HG03045 (cell line): Measurements from ENCODE around the gene HTR2B.
"Not testable (repeated sequence)": the region's sequence is repeated elsewhere in the genome, so short reads cannot be mapped to it uniquely, and the experiment has no call there.

Source experiments
- ATAC-seq: cut with Tn5 transposase; IDR thresholded peaks from one replicate; pipeline ENCODE4 v1.9.1; 2021; ENCODE audit warnings: mild to moderate bottlenecking, moderate library complexity; ENCODE audit not compliant: unreplicated experiment

Gene HTR2B

DNA sequence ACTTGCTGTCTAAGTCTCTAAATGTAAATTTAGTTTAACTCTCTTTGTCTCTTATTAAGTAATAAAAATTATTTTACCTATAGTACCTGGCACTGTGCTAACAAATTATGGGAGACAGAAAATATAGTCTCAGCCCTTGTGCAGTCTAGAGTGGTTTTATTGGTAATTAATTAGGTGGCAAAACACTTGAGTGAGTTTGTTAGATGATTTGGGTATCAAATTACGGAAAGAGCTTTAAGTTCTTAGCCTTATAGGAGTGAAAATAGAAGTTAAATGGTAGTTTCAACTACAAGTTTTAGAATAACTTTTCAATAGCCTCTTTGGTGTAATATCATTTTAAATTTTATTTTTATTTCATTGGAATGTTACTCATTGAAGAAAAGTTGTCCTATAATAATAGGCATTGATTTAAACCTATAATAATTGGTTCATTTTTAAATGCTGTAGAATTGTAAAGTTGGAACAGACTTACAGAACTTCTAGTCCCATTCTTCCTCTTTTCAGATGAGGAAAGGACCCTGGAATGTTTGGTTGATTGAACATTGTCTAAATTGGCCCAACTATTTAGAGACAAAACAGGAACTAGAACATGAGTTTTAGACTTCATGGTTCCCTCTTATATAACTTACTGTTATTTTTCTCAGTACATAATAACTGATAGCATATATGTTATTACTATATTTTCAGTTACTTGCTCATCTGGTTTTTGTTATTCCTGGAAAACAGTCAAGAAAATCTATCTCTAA lies 10.2 kb upstream of the HTR2B start:
- ATAC-seq, result no peak

DNA sequence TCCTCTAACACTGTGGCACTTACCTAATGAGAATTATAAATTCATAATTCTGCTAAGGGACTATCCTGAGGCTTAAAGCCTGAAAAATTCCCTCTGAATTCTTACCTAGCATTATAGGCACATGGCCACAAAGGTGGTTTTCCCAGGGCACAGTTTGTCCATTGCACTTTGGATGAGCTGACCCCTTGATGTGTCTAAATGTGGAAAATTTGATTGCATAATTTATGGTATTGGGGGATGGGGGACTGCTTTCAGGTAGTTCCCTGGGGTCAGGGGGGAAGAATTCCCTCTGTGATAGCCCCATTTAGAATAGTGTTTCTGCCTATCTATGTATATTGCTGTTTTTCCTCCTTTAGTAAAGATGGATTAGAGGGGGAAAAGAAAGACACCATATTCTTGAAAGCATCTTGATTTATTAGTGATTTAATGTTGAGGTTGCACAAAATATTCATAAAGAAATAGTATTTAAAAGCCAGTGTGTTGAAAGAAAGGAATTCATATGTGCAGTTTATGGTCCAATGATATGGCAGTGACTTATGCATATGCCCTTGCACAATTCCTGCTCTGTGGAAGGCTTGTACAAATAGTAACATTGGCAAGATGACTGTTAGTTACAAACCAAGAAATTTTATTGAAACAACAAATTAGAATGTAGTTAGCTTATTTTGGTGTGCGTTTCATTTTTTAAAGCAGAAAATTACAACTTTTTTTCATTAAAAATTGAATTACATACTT lies 8.7 kb upstream of the HTR2B start:
- ATAC-seq, result no peak

DNA sequence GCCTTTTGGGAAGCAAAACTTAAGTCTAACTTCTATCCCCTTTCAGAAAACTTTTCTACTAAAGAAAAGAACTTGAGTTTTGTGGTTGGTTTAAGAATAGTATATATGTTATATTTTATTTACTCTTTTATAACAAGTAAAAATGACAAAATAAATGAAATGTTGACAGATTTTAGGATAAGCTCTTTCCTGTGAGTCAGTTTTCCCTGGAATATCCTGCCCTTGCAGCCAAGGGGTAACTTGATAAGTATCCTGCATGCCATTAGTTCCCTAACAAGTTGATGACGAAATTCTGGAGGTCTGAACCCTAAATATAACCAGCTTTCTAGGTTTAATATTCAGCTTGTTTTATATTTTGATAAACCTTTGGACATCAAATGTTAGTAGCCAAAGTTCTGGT lies 7.3 kb upstream of the HTR2B start:
- ATAC-seq, result no peak

DNA sequence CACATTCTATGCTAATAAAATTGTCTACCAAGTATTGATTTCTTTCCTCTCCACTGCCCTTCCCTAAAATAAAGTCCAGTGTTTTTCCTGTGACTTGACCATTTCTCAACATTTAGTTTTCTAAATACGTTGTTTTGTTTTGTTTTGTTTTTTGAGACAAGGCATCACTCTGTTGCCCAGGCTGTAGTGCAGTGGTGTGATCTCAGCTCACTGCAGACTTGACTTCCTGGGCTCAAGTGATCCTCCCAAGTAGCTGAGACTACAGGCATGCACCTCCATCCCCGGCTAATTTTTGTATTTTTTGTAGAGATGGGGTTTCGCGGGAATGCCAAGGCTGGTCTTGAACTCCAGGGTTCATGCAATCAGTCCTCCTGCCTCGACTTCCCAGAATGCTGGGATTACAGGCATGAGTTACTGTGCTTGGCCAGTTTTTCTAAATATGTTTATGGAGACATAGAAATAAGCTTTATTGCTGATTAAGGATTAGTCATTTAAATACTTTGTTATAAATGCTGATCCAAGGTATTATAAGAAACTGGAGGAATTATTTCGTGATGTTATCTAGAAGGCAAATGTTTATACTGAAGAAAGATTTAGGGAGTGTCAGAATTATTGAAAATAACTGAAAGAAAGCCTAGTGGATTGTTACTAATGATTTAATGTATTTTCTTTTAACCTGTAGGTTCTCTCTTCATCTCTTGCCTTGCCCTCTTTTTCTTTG lies 5.7 kb upstream of the HTR2B start:
- no peak for ATAC-seq

DNA sequence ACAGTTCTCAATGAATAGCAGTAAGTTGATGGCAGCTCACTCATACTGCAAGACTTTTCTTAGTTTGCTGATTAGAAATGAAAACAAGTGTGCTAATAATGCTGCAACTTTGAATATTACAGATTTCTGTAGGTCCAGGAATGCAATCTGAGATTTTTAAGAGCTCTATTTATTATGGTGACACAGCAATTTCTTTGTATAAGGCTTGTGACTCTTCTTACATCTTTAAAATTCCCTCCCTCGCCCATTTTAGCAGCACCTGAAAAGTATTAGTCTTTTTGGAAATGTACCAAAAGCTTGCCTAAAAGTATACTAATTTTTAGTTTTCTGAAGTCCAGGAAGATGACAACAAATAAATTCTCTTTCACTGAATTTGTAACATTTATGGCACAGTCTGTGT lies 4.4 kb upstream of the HTR2B start:
- no peak for ATAC-seq

DNA sequence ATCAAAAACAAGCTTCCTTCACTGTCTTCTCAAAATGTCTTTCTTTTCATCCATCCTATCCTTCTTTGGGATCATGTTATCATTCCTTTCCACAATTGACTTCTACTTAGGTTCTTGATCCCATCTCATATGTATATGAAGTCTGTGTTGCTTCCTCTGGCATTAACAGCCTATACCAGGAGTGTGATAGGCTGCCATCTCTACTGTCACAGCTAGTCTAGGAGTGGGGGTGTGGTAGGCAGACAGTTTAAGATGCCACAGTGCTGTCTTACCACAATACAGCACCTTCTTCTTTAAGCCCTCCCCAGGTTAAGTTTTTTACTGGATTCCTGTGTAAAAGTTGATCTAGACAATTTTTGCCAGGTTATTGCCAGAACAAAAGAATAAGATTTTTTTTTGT lies 3.7 kb upstream of the HTR2B start:
- ATAC-seq, result no peak

DNA sequence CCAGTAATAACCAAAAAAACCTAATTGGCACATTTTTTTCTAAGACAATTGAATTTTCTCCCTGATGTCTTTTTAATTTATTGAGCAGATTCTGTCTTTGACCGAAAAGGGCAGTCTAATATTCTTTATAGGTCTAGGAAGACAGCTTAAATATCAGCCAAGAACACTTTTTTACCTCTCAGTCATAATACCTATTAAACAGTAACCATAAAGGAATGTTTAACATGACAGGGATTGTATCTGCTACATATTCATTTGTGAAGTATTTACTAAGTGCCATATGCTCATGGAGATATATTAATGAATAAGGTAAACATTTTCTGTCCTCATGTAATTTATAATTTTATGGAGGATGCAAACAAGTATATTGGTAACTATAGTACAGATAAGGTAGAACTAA lies 3.1 kb upstream of the HTR2B start:
- no peak for ATAC-seq

DNA sequence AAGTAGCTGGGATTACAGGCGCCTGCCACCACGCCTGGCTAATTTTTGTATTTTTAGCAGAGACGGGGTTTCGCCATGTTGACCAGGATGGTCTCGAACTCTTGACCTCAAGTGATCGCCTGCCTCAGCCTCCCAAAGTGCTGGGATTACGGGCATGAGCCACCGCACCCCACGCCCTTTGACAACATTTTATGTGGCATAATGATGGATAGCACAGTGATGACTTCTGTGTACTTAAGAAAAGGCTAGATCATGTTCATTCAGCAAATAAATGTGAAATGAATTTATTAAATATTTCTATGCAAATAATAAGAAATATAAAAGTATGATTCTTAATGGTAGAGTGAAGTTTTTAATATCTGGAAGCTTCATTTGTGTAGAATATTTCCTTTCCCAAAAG lies 2.6 kb upstream of the HTR2B start:
- no peak for ATAC-seq

DNA sequence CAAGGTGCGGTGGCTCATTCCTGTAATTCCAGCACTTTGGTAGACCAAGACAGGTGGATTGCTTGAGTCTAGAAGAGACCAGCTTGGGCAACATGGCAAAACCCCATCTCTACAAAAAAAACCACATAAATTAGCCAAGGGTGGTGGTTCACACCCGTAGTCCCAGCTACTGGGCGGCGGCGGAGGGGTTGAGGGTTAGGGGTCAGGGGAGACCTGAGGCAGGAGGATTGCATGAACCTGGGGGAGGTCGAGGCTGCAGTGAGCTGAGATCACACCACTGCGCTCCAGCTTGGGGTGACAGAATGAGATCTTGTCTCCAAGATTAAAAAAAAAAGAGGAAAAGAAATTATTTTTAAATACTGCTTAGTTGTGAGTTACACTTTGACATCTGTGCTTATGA lies 1.3 kb upstream of the HTR2B start:
- ATAC-seq, result no peak

DNA sequence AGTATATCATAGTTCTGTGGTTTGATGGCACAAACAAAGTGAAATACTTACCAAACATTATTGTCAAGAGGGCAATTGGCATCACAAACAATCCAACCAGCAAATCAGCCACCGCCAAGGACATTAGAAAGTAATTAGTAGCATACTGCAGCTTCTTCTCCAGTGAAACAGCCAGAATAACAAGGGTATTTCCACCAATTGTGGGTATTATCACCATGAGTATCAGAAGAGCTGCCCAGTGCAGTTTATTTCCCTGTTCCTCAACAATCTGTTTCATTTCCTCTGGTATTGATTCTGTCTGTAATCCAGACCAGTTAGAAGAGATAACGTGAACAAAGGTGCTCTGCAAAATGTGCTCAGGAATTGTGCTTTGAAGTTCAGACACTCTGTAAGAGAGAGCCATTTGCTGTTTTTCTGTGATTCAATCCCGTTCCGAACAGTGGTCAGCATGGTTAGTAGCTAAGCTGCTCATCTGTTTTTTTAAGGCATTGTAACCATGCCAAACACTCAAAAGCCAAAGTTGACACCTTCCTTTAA lies 1.4 kb downstream of the HTR2B start:
- no peak for ATAC-seq

DNA sequence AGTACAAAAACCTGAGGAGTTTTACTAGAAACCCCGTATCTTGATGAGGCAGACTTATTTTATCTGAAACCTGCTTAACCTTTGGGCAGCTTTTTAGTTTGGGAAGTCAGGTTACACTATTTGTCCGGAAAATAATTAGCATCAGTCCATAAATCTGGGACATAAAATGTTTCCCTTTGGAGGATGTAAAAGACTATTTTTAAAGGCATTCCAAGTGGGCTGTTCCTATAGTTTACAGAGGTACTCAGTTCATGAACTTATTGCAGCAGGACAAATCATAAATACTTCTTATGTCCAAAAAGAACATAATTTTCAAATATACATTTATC lies 6.3 kb downstream of the HTR2B start:
- no peak for ATAC-seq

DNA sequence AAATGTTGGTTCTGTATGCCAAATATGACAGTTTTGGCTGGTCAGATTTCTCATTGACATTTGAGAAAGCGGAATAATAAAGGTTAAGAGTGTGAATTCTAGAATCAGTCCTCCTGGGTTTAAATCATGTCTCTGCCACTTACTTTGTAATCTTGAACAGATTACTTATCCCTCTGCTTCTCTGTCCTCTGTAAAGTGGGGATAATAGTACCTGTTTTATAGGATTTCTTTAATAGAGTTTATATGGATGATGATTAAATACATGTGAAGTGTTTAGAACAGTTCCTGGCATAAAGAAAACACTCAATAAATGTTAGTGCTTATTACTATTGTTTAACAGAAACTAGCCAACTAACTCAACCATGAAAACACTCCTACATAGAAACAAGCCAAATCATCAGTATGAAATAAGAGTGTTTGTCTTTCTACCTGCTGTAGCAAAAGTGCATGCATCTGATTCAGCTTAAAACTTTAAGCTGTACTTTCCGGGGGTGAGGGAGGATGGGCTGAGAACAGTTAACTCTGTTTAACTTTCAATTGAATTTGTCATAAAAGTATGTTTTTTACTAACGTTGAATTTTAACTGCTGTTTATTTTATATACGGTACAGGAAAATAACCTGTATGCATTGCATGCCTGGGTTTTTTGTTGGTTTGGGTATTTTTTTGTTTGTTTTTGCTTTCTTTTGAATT lies 6.8 kb downstream of the HTR2B start:
- ATAC-seq, result no peak

DNA sequence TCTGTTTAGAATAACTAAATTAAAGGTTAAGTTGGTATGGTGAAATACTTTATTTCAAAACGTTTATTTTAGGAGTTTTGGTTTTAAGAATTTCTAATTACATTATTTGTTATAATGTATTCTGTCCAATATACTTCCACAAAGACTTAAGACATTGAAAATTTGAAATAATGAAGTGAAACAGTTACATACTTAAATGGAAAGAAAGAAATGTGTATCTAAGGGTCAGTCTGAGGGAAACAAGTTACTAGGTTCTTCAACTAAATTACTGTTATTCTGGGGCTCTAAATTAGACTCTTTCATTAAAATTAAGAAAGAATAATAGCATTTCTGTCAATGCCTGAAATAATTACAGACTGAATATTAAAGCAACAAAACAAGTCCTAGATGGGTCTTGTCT lies 7.7 kb downstream of the HTR2B start:
- no peak for ATAC-seq

DNA sequence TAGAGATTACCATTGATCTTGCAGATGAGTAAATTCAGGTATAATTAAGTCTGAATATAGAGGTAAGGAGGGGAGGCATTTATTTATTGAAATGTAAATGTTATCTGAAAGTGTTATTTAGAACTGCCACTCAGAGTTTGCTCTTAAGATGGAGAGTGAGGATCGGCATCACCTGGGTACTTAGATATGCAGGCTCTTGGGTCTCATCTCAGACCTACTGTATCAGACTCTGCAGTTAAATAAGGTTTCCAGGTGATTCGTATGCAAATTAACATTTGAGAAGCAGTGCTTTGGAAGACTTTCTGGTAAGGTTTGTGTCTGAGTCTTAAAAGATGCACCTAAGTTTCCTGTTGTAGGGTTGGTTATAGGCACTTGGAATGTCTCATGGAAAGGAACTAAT lies 9.2 kb downstream of the HTR2B start:
- no peak for ATAC-seq

DNA sequence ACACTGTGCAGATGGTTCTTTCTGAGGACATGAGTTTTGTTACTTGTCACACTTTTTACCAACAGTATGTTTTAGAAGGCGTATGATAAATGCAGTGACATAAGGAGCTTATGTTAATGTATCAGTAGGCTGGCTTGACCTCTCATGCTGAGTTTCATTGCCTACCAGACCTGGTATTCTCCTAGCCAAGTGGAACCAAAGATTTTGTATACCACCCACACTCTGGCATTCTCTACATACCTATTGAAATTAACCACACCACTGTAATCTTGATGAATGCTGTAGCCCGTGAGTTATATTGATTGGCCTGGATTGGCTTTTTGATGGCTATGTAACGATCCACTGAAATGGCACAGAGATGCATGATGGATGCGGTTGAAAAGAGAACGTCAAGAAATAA lies 11.4 kb downstream of the HTR2B start:
- no peak for ATAC-seq

DNA sequence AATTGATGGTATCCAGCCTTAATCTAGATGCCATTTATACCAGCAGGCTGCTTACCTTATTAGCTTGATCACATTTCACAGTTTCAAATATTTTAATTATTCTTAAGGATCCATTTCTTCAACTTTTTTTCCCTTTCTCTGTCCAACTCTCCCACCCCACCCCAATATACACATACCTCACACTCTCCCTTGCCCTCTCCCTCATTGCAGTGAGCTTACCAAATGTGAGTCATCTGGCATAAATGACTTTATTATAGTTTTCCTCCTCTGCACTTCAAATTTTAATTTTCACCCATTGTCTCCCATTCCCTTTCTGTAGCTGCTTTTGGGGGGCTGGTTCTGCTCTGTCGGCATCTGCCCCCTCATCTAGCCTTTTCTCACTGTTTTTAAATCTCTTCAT lies 12.9 kb downstream of the HTR2B start:
- ATAC-seq, result no peak

DNA sequence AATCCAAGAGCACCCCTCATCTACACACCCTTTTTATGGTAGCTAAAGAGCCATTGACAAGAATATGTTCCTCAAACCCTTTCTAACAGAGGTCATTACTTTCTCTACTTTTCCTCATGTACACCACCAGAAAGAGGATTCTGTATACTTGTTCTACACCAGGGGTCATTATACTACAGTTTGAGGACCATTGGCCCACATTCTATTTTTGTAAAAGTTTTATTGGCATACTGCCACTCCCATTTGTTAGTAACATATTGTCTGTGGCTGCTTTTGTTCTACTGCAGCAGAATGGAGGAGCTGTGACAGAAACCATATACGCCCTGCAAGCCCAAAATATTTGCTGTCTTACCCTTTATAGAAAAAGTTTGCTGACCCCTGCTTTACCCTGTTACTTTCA lies 14.3 kb downstream of the HTR2B start:
- ATAC-seq, result no peak

DNA sequence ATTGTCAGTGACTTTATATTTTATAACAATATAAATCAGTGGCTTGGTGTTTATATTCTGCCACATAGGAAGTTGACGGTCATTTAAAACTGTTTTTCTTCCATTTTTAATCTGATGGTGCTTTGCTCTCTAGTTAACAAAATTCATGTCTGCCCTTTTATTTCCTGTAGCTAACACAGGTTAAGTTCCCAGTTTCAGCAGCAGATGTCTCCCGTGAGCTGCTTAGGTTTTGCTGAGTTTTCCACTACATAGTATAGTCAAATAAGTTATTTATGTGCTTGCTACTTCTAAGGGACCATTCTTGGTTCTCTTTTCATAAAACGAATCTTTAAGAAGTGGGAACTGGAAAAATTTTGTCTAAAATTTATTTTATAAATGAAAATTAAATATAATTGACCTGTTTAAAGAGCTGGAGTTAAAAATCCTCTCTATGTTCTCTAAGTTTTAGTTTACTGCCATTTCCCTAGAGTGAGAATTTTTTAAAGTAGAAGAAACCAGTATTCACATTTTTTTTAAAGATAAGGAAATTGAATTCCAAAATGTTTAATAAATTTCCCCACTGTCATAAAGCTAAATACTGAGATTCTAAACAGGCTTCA lies 20.6 kb downstream of the HTR2B start:
- ATAC-seq, result peak; percentile 53

DNA sequence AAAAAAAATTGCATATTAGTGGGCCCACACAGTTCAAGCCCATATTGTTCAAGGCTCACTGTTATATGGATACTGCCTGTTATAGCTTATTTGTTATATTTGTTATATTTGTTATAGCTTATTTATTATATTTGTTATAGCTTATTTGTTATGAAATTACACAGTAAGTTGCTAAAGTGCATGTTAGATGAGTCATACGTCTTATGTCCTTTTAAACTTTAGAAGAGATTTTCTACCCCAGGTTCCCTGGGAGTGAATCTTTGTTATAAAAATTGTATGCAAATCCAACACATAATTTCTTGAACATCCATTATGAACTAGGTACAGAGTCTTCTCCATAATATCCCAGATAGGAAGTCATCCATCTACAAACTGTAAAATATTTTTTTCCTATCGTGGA lies 22.1 kb downstream of the HTR2B start:
- no peak for ATAC-seq

DNA sequence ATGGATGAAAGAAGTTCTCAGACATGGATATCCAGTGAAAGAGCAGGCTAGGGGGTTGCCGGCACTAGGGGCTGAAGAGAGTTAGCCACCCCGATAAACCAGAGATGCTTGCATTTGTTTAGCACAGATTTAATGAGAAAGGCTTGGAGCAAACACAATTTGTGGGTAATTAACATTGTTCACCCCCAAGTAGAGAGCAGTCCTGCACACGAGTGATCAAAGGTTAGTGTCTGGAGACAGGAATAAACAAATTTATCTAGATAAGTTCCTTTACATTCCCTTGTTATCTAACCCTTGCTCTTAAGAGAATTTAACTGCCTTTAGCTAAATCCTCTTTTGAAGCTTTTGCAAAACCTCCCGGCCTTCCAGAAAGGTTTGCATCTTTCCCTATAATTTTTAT lies 23.9 kb downstream of the HTR2B start:
- no peak for ATAC-seq

DNA sequence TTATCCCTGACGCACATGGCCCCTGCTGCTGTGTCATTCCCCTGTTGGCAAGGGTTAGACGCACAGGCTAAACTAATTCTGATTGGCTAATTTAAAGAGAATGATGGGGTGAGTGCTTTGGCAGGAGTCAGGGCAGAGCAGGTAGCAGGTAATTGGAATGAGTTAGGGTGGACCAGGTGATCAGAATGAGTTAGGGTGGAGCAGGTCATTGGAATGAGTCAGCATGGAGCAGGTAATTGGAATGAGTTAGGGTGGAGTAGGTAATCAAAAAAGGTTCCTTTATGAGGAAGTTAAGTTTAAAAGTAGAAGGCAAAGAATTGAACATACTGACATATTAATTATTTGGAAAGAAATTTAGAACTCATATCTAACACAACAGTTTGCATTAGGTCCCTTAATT lies 24.5 kb downstream of the HTR2B start:
- ATAC-seq, result not testable (repeated sequence)
